Neural cell (in vitro differentiated cells): ENCODE data around the gene TM7SF3. TPM values are rescaled to one million over a fixed set of nuclear protein-coding genes. Genes with fewer than 3 reads are reported as not detected.
"Not testable (repeated sequence)": the region's sequence is repeated elsewhere in the genome, so short reads cannot be mapped to it uniquely, and the experiment has no call there.

Experiments
- H2AFZ ChIP-seq: fragments of 200-600, 300-800 bp; sonication (generic), shearing (Covaris generic); 2 replicates; pipeline ENCODE4 v1.6.0; 2014; ENCODE audit warnings: low read depth, mild to moderate bottlenecking, antibody characterized with exemption, low read length, moderate library complexity
- H3F3A ChIP-seq: fragments of 200-600 bp; shearing (Covaris generic); 2 replicates; pipeline ENCODE4 v1.6.1; 2016; ENCODE audit warnings: mild to moderate bottlenecking, moderate library complexity, mixed read lengths, antibody characterized with exemption, low read length; ENCODE audit not compliant: insufficient read depth, poor library complexity, severe bottlenecking
- H3K27ac ChIP-seq: fragments of 200-600, 300-800 bp; sonication (generic), shearing (Covaris generic); 2 replicates; pipeline ENCODE4 v1.5.1; 2014; ENCODE audit warnings: mild to moderate bottlenecking, low read length, moderate library complexity
- H3K27me3 ChIP-seq: fragments of 300-800, 200-600 bp; sonication (generic), shearing (Covaris generic); 2 replicates; pipeline ENCODE4 v1.6.0; 2014; ENCODE audit warnings: mild to moderate bottlenecking, low read depth, low read length, moderate library complexity; ENCODE audit not compliant: insufficient read depth
- H3K36me3 ChIP-seq: fragments of 300-800, 200-600 bp; sonication (generic), shearing (Covaris generic); 2 replicates; pipeline ENCODE4 v1.5.1; 2014; ENCODE audit warnings: mild to moderate bottlenecking, antibody characterized with exemption, low read length, moderate library complexity; ENCODE audit not compliant: insufficient read depth
- H3K4me2 ChIP-seq: fragments of 300-800, 200-600 bp; sonication (generic), shearing (Covaris generic); 2 replicates; pipeline ENCODE4 v1.6.0; 2014; ENCODE audit warnings: mild to moderate bottlenecking, low read length
- H3K4me3 ChIP-seq: fragments of 300-800, 200-600 bp; sonication (generic), shearing (Covaris generic); 2 replicates; pipeline ENCODE4 v1.5.1; 2014; ENCODE audit warnings: mild to moderate bottlenecking, low read length, moderate library complexity
- H3K79me2 ChIP-seq: fragments of 200-600 bp; shearing (Covaris generic); replicated peaks from 2 replicates; pipeline ENCODE4 v1.6.0; 2014; ENCODE audit warnings: mild to moderate bottlenecking, low read length, moderate library complexity; ENCODE audit not compliant: insufficient read depth
- H3K9ac ChIP-seq: fragments of 300-800, 200-600 bp; sonication (generic), shearing (Covaris generic); 2 replicates; pipeline ENCODE4 v1.6.1; 2016; ENCODE audit warnings: mild to moderate bottlenecking, low read length, mixed read lengths
- H3K9me2 ChIP-seq: fragments of 200-600 bp; shearing (Covaris generic); 2 replicates; pipeline ENCODE4 v1.6.1; 2016; ENCODE audit warnings: mild to moderate bottlenecking, low read length, mixed read lengths; ENCODE audit not compliant: insufficient read depth
- H3K9me3 ChIP-seq: fragments of 200-600, 300-800 bp; sonication (generic), shearing (Covaris generic); 2 replicates; pipeline ENCODE4 v1.6.1; 2016; ENCODE audit warnings: mild to moderate bottlenecking, mixed run types, low read length, moderate library complexity, mixed read lengths
- H4K20me1 ChIP-seq: fragments of 200-600 bp; shearing (Covaris generic); 2 replicates; pipeline ENCODE4 v1.6.1; 2016; ENCODE audit warnings: mild to moderate bottlenecking, mixed run types; ENCODE audit not compliant: insufficient read depth
- EP300 ChIP-seq: fragments of 450-650 bp; conservative IDR thresholded peaks from 2 replicates; pipeline ENCODE4 v1.6.1; 2014; ENCODE audit warnings: antibody characterized with exemption, mild to moderate bottlenecking, moderate library complexity; ENCODE audit not compliant: poor library complexity, severe bottlenecking
- EZH2 ChIP-seq: fragments of 200-600, 300-800 bp; shearing (Covaris generic), sonication (generic); IDR thresholded peaks from 2 replicates; pipeline ENCODE4 v1.6.1; 2014; ENCODE audit warnings: antibody characterized with exemption, low read length, borderline replicate concordance, mild to moderate bottlenecking; ENCODE audit not compliant: insufficient read depth, poor library complexity, severe bottlenecking
- MXI1 ChIP-seq: fragments of 450-650 bp; conservative IDR thresholded peaks from 2 replicates; pipeline ENCODE4 v1.6.1; 2014; ENCODE audit warnings: antibody characterized with exemption, mild to moderate bottlenecking; ENCODE audit not compliant: poor library complexity, severe bottlenecking
- POLR2AphosphoS5 ChIP-seq: IDR thresholded peaks from 2 replicates; pipeline ENCODE4 v1.6.1; 2012
- RAD21 ChIP-seq: fragments of 450-650 bp; conservative IDR thresholded peaks from 2 replicates; pipeline ENCODE4 v1.6.1; 2014; ENCODE audit warnings: antibody characterized with exemption, mild to moderate bottlenecking, moderate library complexity
- SMC3 ChIP-seq: fragments of 450-650 bp; conservative IDR thresholded peaks from 2 replicates; pipeline ENCODE4 v1.6.1; 2014; ENCODE audit warnings: antibody characterized with exemption, mild to moderate bottlenecking, moderate library complexity; ENCODE audit not compliant: poor library complexity
- TAF1 ChIP-seq: IDR thresholded peaks from 2 replicates; pipeline ENCODE4 v1.6.1; 2012; ENCODE audit warnings: low read depth
- polyA plus RNA-seq: library from polyadenylated mRNA; depleted of rRNA; stranded (reverse); fragments of >200 nt; gene quantifications from 2 replicates; pipeline ENCODE4 v1.2.3, GENCODE V29; 2014
- TF ChIP-seq, protein P1 (sequence below): fragments of 450-650 bp; IDR thresholded peaks from 2 replicates; pipeline ENCODE4 v1.5.1; 2014; ENCODE audit warnings: antibody characterized with exemption, mild to moderate bottlenecking, moderate library complexity; ENCODE audit not compliant: poor library complexity, severe bottlenecking
- TF ChIP-seq, protein P2 (sequence below): IDR thresholded peaks from 2 replicates; pipeline ENCODE4 v1.6.1; 2012; ENCODE audit warnings: borderline replicate concordance

The TM7SF3 gene
- polyA plus RNA-seq, 1 donor from 2014 or later = 30.0 TPM

GRCh38 chr12:26963413-26963812, 50.8 kb downstream of the TM7SF3 start:
- Histone ChIP-seq H2AFZ (no peak overlapping the region), H3K9me2 (no peaks in the 10 kb centered on the region), H3K36me3 (peaks cover 4% of the 10 kb centered on the region), H3K4me3 (no peak overlapping the region), H3K27ac (no peak overlapping the region), H3K4me2 (no peak overlapping the region), H4K20me1 (no peaks in the 10 kb centered on the region), H3K79me2 (no peaks in the 10 kb centered on the region), H3K9ac (no peak overlapping the region), H3K9me3 (no peaks in the 10 kb centered on the region), H3F3A (no peaks in the 10 kb centered on the region), H3K27me3 (no peaks in the 10 kb centered on the region)
- TF ChIP-seq, protein P1, sequence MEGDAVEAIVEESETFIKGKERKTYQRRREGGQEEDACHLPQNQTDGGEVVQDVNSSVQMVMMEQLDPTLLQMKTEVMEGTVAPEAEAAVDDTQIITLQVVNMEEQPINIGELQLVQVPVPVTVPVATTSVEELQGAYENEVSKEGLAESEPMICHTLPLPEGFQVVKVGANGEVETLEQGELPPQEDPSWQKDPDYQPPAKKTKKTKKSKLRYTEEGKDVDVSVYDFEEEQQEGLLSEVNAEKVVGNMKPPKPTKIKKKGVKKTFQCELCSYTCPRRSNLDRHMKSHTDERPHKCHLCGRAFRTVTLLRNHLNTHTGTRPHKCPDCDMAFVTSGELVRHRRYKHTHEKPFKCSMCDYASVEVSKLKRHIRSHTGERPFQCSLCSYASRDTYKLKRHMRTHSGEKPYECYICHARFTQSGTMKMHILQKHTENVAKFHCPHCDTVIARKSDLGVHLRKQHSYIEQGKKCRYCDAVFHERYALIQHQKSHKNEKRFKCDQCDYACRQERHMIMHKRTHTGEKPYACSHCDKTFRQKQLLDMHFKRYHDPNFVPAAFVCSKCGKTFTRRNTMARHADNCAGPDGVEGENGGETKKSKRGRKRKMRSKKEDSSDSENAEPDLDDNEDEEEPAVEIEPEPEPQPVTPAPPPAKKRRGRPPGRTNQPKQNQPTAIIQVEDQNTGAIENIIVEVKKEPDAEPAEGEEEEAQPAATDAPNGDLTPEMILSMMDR = no peak
- no peak for TF ChIP-seq POLR2AphosphoS5
- no peak for TF ChIP-seq RAD21
- TF ChIP-seq EZH2 = no peak
- no peak for TF ChIP-seq SMC3
- TF ChIP-seq TAF1 = no peak
- TF ChIP-seq MXI1 = no peak
- TF ChIP-seq, protein P2, sequence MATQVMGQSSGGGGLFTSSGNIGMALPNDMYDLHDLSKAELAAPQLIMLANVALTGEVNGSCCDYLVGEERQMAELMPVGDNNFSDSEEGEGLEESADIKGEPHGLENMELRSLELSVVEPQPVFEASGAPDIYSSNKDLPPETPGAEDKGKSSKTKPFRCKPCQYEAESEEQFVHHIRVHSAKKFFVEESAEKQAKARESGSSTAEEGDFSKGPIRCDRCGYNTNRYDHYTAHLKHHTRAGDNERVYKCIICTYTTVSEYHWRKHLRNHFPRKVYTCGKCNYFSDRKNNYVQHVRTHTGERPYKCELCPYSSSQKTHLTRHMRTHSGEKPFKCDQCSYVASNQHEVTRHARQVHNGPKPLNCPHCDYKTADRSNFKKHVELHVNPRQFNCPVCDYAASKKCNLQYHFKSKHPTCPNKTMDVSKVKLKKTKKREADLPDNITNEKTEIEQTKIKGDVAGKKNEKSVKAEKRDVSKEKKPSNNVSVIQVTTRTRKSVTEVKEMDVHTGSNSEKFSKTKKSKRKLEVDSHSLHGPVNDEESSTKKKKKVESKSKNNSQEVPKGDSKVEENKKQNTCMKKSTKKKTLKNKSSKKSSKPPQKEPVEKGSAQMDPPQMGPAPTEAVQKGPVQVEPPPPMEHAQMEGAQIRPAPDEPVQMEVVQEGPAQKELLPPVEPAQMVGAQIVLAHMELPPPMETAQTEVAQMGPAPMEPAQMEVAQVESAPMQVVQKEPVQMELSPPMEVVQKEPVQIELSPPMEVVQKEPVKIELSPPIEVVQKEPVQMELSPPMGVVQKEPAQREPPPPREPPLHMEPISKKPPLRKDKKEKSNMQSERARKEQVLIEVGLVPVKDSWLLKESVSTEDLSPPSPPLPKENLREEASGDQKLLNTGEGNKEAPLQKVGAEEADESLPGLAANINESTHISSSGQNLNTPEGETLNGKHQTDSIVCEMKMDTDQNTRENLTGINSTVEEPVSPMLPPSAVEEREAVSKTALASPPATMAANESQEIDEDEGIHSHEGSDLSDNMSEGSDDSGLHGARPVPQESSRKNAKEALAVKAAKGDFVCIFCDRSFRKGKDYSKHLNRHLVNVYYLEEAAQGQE = no peak
- no peak for TF ChIP-seq EP300

DNA sequence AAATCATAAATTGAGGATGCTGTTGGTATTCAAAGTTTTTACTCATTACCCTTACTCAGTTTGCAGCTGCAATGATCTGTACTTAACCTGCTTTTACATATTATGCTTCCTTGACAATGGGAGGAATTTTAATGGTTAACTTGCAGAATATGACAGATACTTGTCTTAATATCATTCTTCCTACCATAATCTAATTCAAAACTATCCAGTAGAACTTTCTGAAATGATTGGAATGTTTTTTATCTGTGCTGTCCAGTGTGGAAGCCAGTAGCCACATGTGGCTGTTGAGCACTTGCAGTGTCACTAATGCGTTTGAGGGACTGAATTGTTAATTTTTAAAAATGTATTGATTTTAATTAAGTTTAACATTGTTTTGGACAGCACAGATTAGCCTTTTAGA, 52.4 kb downstream of the TM7SF3 start:
- H3K9ac ChIP-seq = no peak overlapping the region
- no peak for TF ChIP-seq MXI1
- no peak for TF ChIP-seq EP300
- TF ChIP-seq SMC3 = no peak
- TF ChIP-seq RAD21 = no peak
- no peak for TF ChIP-seq EZH2
- no peak for TF ChIP-seq POLR2AphosphoS5
- TF ChIP-seq, protein P2 = no peak
- no peak for TF ChIP-seq TAF1
- TF ChIP-seq, protein P1 = no peak
- H3K36me3 ChIP-seq = peaks cover 8% of the 10 kb centered on the region
- no peaks in the 10 kb centered on the region for H3K27me3 ChIP-seq
- no peaks in the 10 kb centered on the region for H3F3A ChIP-seq
- no peak overlapping the region for H3K4me2 ChIP-seq
- no peaks in the 10 kb centered on the region for H3K79me2 ChIP-seq
- no peaks in the 10 kb centered on the region for H3K9me2 ChIP-seq
- H2AFZ ChIP-seq = no peak overlapping the region
- H4K20me1 ChIP-seq = no peaks in the 10 kb centered on the region
- no peak overlapping the region for H3K4me3 ChIP-seq
- no peak overlapping the region for H3K27ac ChIP-seq
- H3K9me3 ChIP-seq = no peaks in the 10 kb centered on the region

GRCh38 chr12:26961391-26961790, 52.8 kb downstream of the TM7SF3 start:
- not testable (repeated sequence) for H4K20me1 ChIP-seq, H2AFZ ChIP-seq, H3K4me3 ChIP-seq, H3F3A ChIP-seq, H3K9me3 ChIP-seq, H3K4me2 ChIP-seq, H3K9ac ChIP-seq, H3K27me3 ChIP-seq, H3K9me2 ChIP-seq, H3K27ac ChIP-seq, H3K79me2 ChIP-seq
- peaks cover 11% of the 10 kb centered on the region for H3K36me3 ChIP-seq
